ENCODE data around the gene SNX18.

DNA sequence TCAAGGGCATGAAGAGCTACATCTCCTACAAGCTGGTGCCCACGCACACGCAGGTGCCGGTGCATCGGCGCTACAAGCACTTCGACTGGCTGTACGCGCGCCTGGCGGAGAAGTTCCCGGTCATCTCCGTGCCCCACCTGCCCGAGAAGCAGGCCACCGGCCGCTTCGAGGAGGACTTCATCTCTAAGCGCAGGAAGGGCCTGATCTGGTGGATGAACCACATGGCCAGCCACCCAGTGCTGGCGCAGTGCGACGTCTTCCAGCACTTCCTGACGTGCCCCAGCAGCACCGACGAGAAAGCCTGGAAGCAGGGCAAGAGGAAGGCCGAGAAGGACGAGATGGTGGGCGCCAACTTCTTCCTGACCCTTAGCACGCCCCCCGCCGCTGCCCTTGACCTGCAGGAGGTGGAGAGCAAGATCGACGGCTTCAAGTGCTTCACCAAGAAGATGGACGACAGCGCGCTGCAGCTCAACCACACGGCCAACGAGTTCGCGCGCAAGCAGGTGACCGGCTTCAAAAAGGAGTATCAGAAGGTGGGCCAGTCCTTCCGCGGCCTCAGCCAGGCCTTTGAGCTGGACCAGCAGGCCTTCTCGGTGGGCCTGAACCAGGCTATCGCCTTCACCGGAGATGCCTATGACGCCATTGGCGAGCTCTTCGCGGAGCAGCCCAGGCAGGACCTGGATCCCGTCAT is 1.4 kb downstream of the SNX18 start:
- TF ChIP-seq, protein P1, sequence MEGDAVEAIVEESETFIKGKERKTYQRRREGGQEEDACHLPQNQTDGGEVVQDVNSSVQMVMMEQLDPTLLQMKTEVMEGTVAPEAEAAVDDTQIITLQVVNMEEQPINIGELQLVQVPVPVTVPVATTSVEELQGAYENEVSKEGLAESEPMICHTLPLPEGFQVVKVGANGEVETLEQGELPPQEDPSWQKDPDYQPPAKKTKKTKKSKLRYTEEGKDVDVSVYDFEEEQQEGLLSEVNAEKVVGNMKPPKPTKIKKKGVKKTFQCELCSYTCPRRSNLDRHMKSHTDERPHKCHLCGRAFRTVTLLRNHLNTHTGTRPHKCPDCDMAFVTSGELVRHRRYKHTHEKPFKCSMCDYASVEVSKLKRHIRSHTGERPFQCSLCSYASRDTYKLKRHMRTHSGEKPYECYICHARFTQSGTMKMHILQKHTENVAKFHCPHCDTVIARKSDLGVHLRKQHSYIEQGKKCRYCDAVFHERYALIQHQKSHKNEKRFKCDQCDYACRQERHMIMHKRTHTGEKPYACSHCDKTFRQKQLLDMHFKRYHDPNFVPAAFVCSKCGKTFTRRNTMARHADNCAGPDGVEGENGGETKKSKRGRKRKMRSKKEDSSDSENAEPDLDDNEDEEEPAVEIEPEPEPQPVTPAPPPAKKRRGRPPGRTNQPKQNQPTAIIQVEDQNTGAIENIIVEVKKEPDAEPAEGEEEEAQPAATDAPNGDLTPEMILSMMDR (conservative IDR thresholded peaks at IDR 0.05; ENCODE audit: low read length), result no peak
- TF ChIP-seq EZH2phosphoT487 (IDR thresholded peaks at IDR 0.05; ENCODE audit: borderline replicate concordance, low read depth, low read length), result no peak
